HG03558 (cell line): Measurements from ENCODE around the gene ZNF577.
"Not testable (repeated sequence)": the region's sequence is repeated elsewhere in the genome, so short reads cannot be mapped to it uniquely, and the experiment has no call there.

ENCODE experiments used
- ATAC-seq: cut with Tn5 transposase; IDR thresholded peaks from one replicate; pipeline ENCODE4 v1.9.1; 2021; ENCODE audit warnings: moderate number of reproducible peaks; ENCODE audit not compliant: unreplicated experiment; ENCODE audit errors: extremely low read depth

Gene ZNF577

GRCh38 chr19:51887522-51888498 lies at the start of gene ZNF577:
Gene ZNF577, minus strand, starts transcription at chr19:51887951. Its CDS starts 7,569 bp downstream, at chr19:51880382.
- no peak for ATAC-seq

DNA sequence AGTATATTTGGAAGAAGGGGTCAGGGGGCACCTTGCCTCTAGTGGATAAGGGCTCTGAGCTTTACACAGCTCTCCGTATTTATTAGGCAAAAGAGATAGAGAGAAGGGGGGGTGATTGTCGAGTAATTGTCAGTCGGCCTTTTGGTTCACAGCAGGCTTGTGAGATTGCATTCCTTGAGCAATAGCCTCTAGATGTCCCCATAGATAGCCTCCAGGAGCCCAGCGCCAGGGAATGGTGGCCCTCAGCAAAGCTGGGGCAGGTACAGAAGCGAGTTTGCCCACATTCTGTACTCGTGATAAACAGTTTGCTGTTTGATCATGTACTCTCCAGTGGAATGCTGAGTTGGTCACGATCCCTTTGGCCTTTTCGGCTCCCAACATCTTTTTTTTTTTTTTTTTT lies 44.2 kb upstream of the ZNF577 start:
- no peak for ATAC-seq

GRCh38 chr19:51927859-51928258 lies 40.1 kb upstream of the ZNF577 start:
- ATAC-seq, result no peak

DNA sequence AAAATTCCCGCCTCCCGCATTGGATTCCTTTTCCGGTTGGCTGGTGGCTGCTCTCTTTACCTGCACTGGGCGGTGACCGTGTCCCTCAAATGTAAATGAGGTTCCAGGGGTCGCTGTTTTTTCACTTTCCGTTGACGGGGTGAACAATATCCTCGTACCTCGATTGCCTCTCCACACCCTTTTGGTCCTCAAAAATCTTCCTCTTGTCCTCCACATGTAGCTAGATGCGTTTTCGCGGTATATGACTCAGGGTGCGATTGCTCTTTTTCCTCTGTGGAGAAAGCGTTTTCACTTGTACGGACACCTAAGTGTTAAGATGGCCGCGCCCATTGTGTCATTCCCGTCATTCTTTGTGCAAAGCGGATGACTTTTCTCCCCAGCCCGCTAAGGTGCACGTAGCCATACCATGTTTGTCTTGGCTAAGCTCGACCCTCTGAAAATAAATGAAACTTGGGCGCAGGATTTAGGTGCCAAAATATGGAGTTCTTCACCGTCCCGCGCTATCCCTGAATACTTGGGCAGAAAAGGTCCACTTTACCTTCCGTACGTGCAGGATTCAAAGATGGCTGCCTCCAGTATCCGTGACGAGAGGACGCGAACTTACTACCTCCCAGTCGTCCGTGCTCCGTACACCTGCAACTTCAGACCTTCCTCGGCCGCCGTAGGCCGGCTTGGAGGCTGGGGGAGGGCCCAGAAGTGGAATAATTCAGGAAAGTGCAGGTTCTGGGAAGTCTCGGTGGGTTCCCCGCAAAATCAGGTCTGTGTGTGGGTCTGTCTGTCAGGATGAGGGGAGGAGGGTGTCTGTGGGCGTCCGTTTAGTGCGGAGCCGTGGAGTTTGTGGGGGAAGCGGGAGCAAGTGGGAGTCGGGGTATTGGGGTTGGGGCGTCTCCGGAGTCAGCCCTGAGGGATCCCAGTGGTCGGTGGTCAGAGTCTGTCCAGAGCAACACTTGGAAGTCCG lies 39.3 kb upstream of the ZNF577 start, which contains the start of gene ZNF613:
Gene ZNF613 (plus strand): TSS at position 689 of the 958 bp plus-strand sequence. CDS start 8,749 bp downstream, outside the sequence.
- no peak for ATAC-seq

DNA sequence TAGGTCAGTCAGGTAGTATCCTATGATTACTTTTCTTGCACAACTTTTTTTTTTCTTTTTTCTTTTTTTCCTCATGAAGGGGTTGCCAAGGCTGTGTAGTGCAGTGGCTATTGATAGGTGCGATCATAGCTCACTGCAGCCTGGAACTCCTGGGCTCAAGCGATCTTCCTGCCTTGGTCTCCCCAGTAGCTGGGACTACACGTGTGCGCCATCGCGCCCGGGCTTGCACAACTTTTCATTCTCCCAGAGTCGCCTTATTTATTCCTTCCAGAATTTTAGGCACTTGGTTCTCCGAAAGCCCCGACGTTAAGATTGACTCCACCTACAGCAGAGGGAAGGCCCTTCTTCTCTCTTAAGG lies 38.7 kb upstream of the ZNF577 start:
- ATAC-seq, result no peak

GRCh38 chr19:51921949-51922348 lies 34.2 kb upstream of the ZNF577 start:
- no peak for ATAC-seq

DNA sequence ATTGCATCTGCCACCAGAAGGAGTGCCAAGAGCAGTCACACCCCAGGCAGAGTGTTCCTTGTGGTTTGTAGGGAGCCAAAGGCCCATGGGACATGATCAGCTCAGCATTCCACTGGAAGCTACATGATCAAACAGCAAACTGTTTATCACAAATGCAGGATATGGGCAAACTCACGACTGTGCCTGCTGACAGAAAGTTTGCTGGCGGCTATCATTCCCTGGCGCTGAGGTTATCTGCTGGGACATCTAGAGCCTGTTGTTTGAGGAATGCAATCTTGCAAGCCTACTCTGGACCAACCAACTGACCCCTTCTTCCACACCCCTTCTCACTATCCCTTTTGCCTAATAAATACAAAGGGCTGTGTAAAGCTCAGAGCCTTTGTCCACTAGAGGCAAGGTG lies 31.9 kb upstream of the ZNF577 start:
- no peak for ATAC-seq

GRCh38 chr19:51916167-51916566 lies 28.4 kb upstream of the ZNF577 start:
- no peak for ATAC-seq

GRCh38 chr19:51915324-51915867 lies 27.6 kb upstream of the ZNF577 start:
- ATAC-seq, result no peak

GRCh38 chr19:51907981-51908380 lies 20.2 kb upstream of the ZNF577 start:
- not testable (repeated sequence) for ATAC-seq

DNA sequence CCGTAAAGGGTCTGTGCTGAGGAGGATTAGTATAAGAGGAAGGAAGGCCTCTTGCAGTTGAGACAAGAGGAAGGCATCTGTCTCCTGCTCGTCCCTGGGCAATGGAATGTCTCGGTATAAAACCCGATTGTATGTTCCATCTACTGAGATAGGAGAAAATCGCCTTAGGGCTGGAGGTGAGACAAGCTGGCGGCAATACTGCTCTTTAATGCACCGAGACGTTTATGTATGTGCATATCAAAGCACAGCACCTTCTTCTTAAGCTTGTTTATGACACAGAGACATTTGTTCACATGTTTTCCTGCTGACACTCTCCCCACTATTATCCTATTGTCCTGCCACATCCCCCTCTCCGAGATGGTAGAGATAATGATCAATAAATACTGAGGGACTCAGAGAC lies 18.4 kb upstream of the ZNF577 start:
- not testable (repeated sequence) for ATAC-seq

- not testable (repeated sequence) for ATAC-seq
These were observed 17.9 kb upstream of the ZNF577 start for GRCh38 chr19:51905639-51906038.

GRCh38 chr19:51905206-51905605 lies 17.5 kb upstream of the ZNF577 start:
- ATAC-seq, result no peak

- ATAC-seq, result no peak
These were observed 16.8 kb upstream of the ZNF577 start, which contains the start of gene ZNF649 for GRCh38 chr19:51904331-51905165. Gene ZNF649, minus strand, starts transcription at chr19:51905017. Its CDS starts 4,910 bp downstream, at chr19:51900107.

DNA sequence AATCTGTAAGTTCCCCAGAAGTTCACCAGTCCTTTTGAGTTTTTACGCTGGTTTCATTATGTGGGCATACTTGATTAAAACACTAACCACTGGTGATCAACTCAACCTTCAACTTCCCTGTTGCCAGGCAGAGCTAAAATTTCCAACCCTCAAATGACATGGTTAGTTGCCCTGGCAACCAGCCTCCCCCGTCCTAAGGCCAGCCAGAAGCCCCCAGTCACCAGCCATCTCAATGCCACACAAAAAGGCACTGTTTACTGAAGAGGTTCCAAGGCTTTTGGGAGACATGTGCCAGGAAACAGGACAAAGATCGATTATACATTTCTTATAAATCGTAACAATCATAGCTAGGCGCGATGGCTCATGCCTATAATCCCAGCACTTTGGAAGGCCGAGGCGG lies 15.4 kb upstream of the ZNF577 start:
- ATAC-seq, result no peak

DNA sequence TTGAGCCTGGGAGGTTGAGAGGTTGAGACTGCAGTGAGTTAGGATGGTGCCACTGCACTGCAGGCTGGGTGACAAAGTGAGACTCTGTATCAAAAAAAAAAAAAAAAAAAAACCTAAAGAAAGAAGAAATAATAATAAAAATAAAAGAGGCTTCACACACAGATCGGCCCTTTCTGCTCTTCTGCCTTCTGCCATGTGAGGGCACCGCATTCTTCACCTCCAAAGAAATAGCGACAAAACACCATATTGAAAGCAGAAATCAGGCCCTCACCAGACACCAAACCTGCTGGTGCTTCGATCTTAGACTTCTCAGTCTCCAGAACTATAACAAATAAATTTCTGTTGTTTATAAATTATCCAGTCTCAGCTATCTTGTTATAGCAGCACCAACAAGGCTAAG lies 14.1 kb upstream of the ZNF577 start:
- no peak for ATAC-seq

GRCh38 chr19:51891193-51891747 lies 3.5 kb upstream of the ZNF577 start:
- no peak for ATAC-seq

GRCh38 chr19:51889934-51890333 lies 2.2 kb upstream of the ZNF577 start:
- ATAC-seq, result no peak

- ATAC-seq, result no peak
These were observed 3.0 kb downstream of the ZNF577 start for GRCh38 chr19:51884713-51885112.
